Lower leg skin (tissue), 4 donors: ENCODE measurements around the gene PPM1N. TPM values are rescaled to one million over a fixed set of nuclear protein-coding genes. Genes with fewer than 3 reads are reported as not detected.

Source experiments
- DNase-seq, 2 donors: peaks; one replicate each; pipeline ENCODE4 v3.0.0-alpha.2; 2019; ENCODE audit warnings: low spot score in 2 of 2
- H3K4me3 ChIP-seq: fragments of 200-600 bp; sonication (generic); 2 replicates; pipeline ENCODE4 v1.5.1; 2017; ENCODE audit warnings: mild to moderate bottlenecking, low read depth; ENCODE audit not compliant: poor library complexity, severe bottlenecking
- CTCF ChIP-seq, 3 donors: fragments of 450-650 bp; IDR thresholded peaks; one replicate each; pipeline ENCODE4 v1.5.1; 2016; ENCODE audit warnings: antibody characterized with exemption in 3 of 3, mild to moderate bottlenecking in 3 of 3, moderate library complexity in 2 of 3
- POLR2A ChIP-seq, 2 donors: fragments of 450-650 bp; IDR thresholded peaks; one replicate each; pipeline ENCODE4 v1.6.1; 2016 to 2017; ENCODE audit warnings: antibody characterized with exemption in 2 of 2, mild to moderate bottlenecking in 1 of 2, moderate library complexity in 1 of 2
- WGBS, 2 donors: methylation state at CpG; one replicate each; pipeline ENCODE4 v1.1.5; 2018; 5-methylcytosine and 5-hydroxymethylcytosine counted together
- intact Hi-C: fragments of 100-400 bp; cut with DNase I; formaldehyde crosslinking; loops from one replicate; pipeline ENCODE4 v1.15.0; 2023; ENCODE audit warnings: low total_unique reads
- total RNA-seq, 4 donors: library from RNA; depleted of rRNA; stranded (reverse); fragments of >200 nt; gene quantifications; one replicate each; pipeline ENCODE4 v1.1.0, GENCODE V29; 2016

The PPM1N gene
- total RNA-seq, 4 donors from 2014 or later = 2.9 to 4.7 (median 3.6) TPM

DNA sequence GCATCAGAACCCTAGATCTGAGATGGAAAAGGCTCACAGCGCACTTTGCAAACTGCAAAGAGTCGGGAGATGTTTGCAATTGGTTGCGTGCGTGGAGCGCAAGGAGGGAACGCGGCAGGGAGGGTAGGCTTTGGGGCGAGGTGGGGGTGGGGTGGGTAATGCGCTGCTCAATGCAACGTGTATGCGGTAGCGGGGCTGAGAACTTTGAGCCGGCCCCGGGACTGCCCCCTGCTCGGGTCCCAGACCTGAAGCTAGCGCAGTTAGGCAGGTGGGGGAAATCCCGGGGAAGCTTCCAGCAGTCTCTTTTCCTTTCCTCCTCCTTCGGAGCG, 29.5 kb upstream of the PPM1N start:
- TF ChIP-seq POLR2A (IDR thresholded peaks at IDR 0.05) = no peak
- no peak for TF ChIP-seq CTCF (IDR thresholded peaks at IDR 0.05)
- 1% methylated on average over 17 to 19 of the region's 19 CpGs for WGBS, 2 donors
- peak overlapping the region; percentile 20 for H3K4me3 ChIP-seq
- DNase-seq = no peak
- intact Hi-C loops = no loop called here

GRCh38 chr19:45469132-45469944, 28.9 kb upstream of the PPM1N start:
- intact Hi-C loops = no loop called here
- peak in 1 of 2 donors; percentile 41 for TF ChIP-seq POLR2A (IDR thresholded peaks at IDR 0.05)
- no peak for TF ChIP-seq CTCF (IDR thresholded peaks at IDR 0.05)
- peak; percentile 93 to 99 for DNase-seq
- 0 to 1% methylated on average over 53 to 66 of the region's 66 CpGs for WGBS, 2 donors
- peak overlapping the region; percentile 34 for H3K4me3 ChIP-seq

- 32 to 33% methylated on average over 32 to 33 of the region's 33 CpGs for WGBS, 2 donors
- intact Hi-C loops = no loop called here
- no peak overlapping the region for H3K4me3 ChIP-seq
- no peak for DNase-seq
- no peak for TF ChIP-seq POLR2A (IDR thresholded peaks at IDR 0.05)
- no peak for TF ChIP-seq CTCF (IDR thresholded peaks at IDR 0.05)
These were observed 28.1 kb upstream of the PPM1N start for GRCh38 chr19:45469945-45470761.

DNA sequence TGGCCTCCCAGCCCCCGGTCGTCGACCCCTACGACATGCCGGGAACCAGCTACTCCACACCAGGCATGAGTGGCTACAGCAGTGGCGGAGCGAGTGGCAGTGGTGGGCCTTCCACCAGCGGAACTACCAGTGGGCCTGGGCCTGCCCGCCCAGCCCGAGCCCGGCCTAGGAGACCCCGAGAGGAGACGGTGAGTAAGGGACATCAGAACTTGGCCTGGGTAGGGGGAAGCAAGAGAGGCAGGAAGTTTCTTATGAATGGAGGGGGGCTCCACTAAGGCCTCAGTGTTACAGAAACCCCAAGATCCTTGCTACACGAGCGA, 27.5 kb upstream of the PPM1N start:
- intact Hi-C loops = no loop called here

More for the DNA sequence above, 27.5 kb upstream of the PPM1N start:
- TF ChIP-seq CTCF (IDR thresholded peaks at IDR 0.05) (no peak), POLR2A (IDR thresholded peaks at IDR 0.05) (no peak)
- 92 to 95% methylated on average over 11 to 15 of the region's 15 CpGs for WGBS, 2 donors
- DNase-seq = no peak
- no peak overlapping the region for H3K4me3 ChIP-seq
